Measurements from ENCODE around the gene CNBP.

The CNBP gene

GRCh38 chr3:129118745-129119144 is 65.0 kb downstream of the CNBP start:
- Histone ChIP-seq H2AFZ (ENCODE audit: low read depth, low read length) (no peak overlapping the region), H3K4me2 (ENCODE audit: low read length) (peak overlapping the region; percentile 99; the same call in 1 of the 2 replicates), H4K20me1 (ENCODE audit: insufficient read depth, low read length) (peaks cover 14% of the 10 kb centered on the region), H3K27ac (ENCODE audit: low read length) (no peak overlapping the region), H3K36me3 (replicated peaks; ENCODE audit: low read depth, low read length) (peaks cover 28% of the 10 kb centered on the region), H3K79me2 (ENCODE audit: low read length) (peaks cover 33% of the 10 kb centered on the region), H3K27me3 (ENCODE audit: low read depth, low read length) (no peaks in the 10 kb centered on the region), H3K9ac (ENCODE audit: low read length) (no peak overlapping the region), H3K9me3 (ENCODE audit: insufficient read depth, low read length) (no peaks in the 10 kb centered on the region), H3K4me3 (ENCODE audit: low read length) (no peak overlapping the region), H3K4me1 (ENCODE audit: low read length) (peaks cover 38% of the 10 kb centered on the region)
- TF ChIP-seq, protein P1, sequence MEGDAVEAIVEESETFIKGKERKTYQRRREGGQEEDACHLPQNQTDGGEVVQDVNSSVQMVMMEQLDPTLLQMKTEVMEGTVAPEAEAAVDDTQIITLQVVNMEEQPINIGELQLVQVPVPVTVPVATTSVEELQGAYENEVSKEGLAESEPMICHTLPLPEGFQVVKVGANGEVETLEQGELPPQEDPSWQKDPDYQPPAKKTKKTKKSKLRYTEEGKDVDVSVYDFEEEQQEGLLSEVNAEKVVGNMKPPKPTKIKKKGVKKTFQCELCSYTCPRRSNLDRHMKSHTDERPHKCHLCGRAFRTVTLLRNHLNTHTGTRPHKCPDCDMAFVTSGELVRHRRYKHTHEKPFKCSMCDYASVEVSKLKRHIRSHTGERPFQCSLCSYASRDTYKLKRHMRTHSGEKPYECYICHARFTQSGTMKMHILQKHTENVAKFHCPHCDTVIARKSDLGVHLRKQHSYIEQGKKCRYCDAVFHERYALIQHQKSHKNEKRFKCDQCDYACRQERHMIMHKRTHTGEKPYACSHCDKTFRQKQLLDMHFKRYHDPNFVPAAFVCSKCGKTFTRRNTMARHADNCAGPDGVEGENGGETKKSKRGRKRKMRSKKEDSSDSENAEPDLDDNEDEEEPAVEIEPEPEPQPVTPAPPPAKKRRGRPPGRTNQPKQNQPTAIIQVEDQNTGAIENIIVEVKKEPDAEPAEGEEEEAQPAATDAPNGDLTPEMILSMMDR (IDR thresholded peaks at IDR 0.05; ENCODE audit: low read depth, low read length) = no peak
- TF ChIP-seq EZH2phosphoT487 (IDR thresholded peaks at IDR 0.05; ENCODE audit: low read depth) = no peak

Data from OCI-LY3 (cell line).